ENCODE data around the gene GOLT1B. TPM values are rescaled to one million over a fixed set of nuclear protein-coding genes. Genes with fewer than 3 reads are reported as not detected.

The GOLT1B gene
- total RNA-seq, 1 donor from 2014 or later = 9.2 TPM

DNA sequence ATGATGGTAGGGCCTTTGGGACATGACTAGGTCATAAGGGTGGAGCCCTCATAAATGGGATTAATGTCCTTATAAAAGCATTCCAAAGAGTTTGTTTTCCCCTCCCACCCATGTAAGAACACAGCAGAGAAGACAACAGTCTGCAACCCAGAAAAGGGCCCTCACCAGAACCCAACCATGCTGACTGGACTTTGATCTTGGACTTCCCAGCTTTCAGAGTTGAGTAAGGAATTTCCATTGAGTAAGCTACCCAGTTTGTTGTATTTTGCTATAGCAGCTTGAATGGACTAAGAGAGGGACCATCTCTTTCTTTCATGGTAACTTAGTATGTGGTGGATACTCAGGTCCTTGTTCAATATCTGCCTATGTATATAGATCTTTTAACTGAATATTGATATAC is 21.6 kb downstream of the GOLT1B start:
- TF ChIP-seq, protein P1, sequence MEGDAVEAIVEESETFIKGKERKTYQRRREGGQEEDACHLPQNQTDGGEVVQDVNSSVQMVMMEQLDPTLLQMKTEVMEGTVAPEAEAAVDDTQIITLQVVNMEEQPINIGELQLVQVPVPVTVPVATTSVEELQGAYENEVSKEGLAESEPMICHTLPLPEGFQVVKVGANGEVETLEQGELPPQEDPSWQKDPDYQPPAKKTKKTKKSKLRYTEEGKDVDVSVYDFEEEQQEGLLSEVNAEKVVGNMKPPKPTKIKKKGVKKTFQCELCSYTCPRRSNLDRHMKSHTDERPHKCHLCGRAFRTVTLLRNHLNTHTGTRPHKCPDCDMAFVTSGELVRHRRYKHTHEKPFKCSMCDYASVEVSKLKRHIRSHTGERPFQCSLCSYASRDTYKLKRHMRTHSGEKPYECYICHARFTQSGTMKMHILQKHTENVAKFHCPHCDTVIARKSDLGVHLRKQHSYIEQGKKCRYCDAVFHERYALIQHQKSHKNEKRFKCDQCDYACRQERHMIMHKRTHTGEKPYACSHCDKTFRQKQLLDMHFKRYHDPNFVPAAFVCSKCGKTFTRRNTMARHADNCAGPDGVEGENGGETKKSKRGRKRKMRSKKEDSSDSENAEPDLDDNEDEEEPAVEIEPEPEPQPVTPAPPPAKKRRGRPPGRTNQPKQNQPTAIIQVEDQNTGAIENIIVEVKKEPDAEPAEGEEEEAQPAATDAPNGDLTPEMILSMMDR (IDR thresholded peaks at IDR 0.05) = no peak
- H3K27ac ChIP-seq = no peak overlapping the region
- intact Hi-C loops (cut with DNase I) = no loop called here

DNA sequence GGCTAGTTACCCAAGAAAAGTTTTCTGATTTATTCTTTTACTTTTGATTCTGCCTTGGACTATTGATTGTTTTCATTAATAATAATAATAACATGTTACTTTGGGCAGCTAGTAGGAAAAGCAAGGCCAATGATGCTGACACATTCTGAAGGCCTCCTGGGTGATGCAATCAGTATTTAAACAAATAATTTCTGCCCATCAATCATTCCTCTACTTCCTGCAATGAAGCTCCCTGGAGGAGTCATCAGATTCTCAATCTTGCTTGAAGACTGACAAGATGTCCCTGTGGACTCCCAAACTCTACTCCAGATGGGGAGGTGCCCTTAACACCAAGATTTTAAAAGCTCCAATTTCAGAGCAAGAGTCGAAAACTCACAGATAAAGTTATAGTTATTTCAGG is 24.5 kb downstream of the GOLT1B start, which contains the start of gene SPX:
SPX (plus strand) TSS at position 244 of the 400 bp plus-strand sequence. CDS start 177 bp downstream, outside the sequence.
- no peak for DNase-seq (ENCODE audit: low spot score in 2 of 2)
- Histone ChIP-seq H3K4me1 (no peaks in the 10 kb centered on the region), H3K27ac (no peak within 1 kb of the TSS), H3K9me3 (peaks cover 0 to 4% of the 10 kb centered on the region in 2 donors), H3K27me3 (no peaks in the 10 kb centered on the region), H3K36me3 (no peaks in the 10 kb centered on the region), H3K4me3 (peak within 1 kb of the TSS in 1 of 2 donors; percentile 80)
- TF ChIP-seq, protein P1 (IDR thresholded peaks at IDR 0.05) = no peak
- intact Hi-C loops (cut with DNase I) = no loop called here

More for the DNA sequence above, 21.6 kb downstream of the GOLT1B start:
- Histone ChIP-seq H3K4me3 (no peak overlapping the region), H3K36me3 (no peaks in the 10 kb centered on the region), H3K4me1 (no peaks in the 10 kb centered on the region), H3K27me3 (no peaks in the 10 kb centered on the region), H3K9me3 (peaks cover 0 to 4% of the 10 kb centered on the region in 2 donors)
- no peak for DNase-seq (ENCODE audit: low spot score in 2 of 2)

DNA sequence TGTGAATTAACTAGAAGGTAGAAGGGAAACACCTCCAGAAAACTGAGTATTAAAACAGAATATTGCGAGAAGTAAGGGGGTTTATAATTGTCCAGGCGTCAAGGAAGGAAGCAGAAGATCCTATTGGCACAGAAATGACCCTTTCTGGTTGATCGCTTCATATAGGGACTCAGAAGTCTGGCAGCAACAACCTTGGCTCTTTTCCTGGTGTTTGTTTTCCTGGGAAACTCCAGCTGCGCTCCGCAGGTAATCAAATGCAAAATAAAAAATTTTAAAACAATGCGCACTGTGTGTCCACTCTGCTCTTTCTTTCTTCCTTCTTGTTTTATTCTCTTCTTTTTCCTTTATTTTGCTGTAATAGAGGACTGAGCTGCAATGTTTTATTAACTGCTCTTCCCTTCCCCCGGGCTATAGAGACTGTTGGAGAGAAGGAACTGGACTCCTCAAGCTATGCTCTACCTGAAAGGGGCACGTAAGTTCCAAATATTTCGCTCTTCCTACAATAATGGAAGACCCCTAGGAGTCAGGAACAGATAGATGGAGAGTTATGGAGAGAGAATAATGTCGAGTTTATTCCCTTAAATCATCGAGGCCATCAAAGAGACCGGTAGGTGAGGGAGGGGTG is 25.2 kb downstream of the GOLT1B start:
- TF ChIP-seq, protein P1 (IDR thresholded peaks at IDR 0.05) = no peak
- H3K27ac ChIP-seq = no peak overlapping the region
- H3K36me3 ChIP-seq = no peaks in the 10 kb centered on the region
- intact Hi-C loops (cut with DNase I) = no loop called here
- peaks cover 0 to 4% of the 10 kb centered on the region in 2 donors for H3K9me3 ChIP-seq
- DNase-seq (ENCODE audit: low spot score in 2 of 2) = no peak
- peak overlapping the region; percentile 62 to 80 for H3K4me3 ChIP-seq
- H3K4me1 ChIP-seq = no peaks in the 10 kb centered on the region
- no peaks in the 10 kb centered on the region for H3K27me3 ChIP-seq

DNA sequence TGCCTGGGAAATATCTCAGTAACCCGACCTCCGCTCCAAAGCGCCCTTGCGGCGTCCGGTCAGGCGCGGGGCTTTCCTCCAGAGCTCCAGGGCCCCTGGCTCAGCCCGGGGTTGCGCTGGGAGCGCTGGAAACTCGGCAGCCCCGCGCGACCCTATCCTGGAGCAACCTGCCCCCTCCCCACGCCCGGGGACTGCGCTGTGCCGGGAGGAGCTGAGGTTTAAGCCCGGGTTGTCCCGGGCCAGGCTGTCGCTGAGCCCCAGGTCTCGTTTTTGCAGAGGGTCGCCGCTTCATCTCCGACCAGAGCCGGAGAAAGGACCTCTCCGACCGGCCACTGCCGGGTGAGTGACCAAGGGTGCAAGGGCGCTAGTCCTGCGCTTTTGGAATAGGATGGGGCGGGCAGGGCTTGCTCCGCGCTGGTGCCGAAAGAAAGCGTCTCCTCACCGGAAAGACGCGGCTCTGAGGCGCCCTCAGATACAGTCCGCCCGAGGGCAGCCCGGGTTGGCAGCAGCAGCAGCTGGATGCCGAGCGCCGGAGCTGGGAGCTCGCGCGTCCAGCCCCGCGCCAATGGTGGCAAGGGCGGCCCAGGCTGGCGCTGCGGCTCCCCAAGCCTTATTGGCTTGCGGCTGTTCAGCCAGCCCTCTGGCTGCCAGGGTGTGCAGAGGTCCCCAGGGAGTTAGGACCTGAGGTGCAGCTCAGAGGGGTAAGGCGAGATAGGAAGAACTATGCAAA is 26.0 kb downstream of the GOLT1B start:
- intact Hi-C loops (cut with DNase I) = no loop called here
- TF ChIP-seq, protein P1 (IDR thresholded peaks at IDR 0.05) = no peak
- Histone ChIP-seq H3K9me3 (peaks cover 0 to 4% of the 10 kb centered on the region in 2 donors), H3K36me3 (no peaks in the 10 kb centered on the region), H3K4me3 (peak overlapping the region; percentile 62 to 80), H3K4me1 (no peaks in the 10 kb centered on the region), H3K27ac (peak overlapping the region; percentile 14 to 22), H3K27me3 (no peaks in the 10 kb centered on the region)
- peak in 1 of 2 donors; percentile 69 for DNase-seq (ENCODE audit: low spot score in 2 of 2)

DNA sequence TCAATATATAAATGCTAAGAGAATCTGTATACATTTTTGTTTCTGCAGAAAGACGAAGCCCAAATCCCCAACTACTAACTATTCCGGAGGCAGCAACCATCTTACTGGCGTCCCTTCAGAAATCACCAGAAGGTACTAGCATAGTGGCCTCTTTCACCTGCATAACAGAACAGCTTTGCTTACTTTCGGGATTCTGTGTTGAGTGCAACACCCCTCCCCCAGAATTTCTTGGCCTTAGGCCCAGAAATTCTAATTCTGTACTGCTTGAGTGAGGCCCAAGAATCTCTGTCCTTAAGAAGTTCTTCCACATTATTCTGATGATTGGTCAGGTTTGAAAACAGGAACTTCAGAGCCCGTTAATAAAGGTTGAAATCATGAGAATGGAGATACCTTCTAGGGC is 27.4 kb downstream of the GOLT1B start:
- DNase-seq (ENCODE audit: low spot score in 2 of 2) = no peak
- H3K9me3 ChIP-seq = peaks cover 0 to 2% of the 10 kb centered on the region in 2 donors
- H3K4me3 ChIP-seq = no peak overlapping the region
- no peaks in the 10 kb centered on the region for H3K36me3 ChIP-seq
- no peaks in the 10 kb centered on the region for H3K27me3 ChIP-seq
- TF ChIP-seq, protein P1 (IDR thresholded peaks at IDR 0.05) = no peak
- no peaks in the 10 kb centered on the region for H3K4me1 ChIP-seq
- intact Hi-C loops (cut with DNase I) = no loop called here
- no peak overlapping the region for H3K27ac ChIP-seq
